Neural cell (in vitro differentiated cells): ENCODE data around the gene C22orf31.

Source experiments
- EP300 ChIP-seq: fragments of 450-650 bp; conservative IDR thresholded peaks from 2 replicates; pipeline ENCODE4 v1.6.1; 2014; ENCODE audit warnings: antibody characterized with exemption, mild to moderate bottlenecking, moderate library complexity; ENCODE audit not compliant: poor library complexity, severe bottlenecking
- EZH2 ChIP-seq: fragments of 200-600, 300-800 bp; shearing (Covaris generic), sonication (generic); IDR thresholded peaks from 2 replicates; pipeline ENCODE4 v1.6.1; 2014; ENCODE audit warnings: antibody characterized with exemption, low read length, borderline replicate concordance, mild to moderate bottlenecking; ENCODE audit not compliant: insufficient read depth, poor library complexity, severe bottlenecking
- MXI1 ChIP-seq: fragments of 450-650 bp; conservative IDR thresholded peaks from 2 replicates; pipeline ENCODE4 v1.6.1; 2014; ENCODE audit warnings: antibody characterized with exemption, mild to moderate bottlenecking; ENCODE audit not compliant: poor library complexity, severe bottlenecking
- POLR2AphosphoS5 ChIP-seq: IDR thresholded peaks from 2 replicates; pipeline ENCODE4 v1.6.1; 2012
- RAD21 ChIP-seq: fragments of 450-650 bp; conservative IDR thresholded peaks from 2 replicates; pipeline ENCODE4 v1.6.1; 2014; ENCODE audit warnings: antibody characterized with exemption, mild to moderate bottlenecking, moderate library complexity
- TF ChIP-seq, protein P1 (sequence below): fragments of 450-650 bp; IDR thresholded peaks from 2 replicates; pipeline ENCODE4 v1.5.1; 2014; ENCODE audit warnings: antibody characterized with exemption, mild to moderate bottlenecking, moderate library complexity; ENCODE audit not compliant: poor library complexity, severe bottlenecking

DNA sequence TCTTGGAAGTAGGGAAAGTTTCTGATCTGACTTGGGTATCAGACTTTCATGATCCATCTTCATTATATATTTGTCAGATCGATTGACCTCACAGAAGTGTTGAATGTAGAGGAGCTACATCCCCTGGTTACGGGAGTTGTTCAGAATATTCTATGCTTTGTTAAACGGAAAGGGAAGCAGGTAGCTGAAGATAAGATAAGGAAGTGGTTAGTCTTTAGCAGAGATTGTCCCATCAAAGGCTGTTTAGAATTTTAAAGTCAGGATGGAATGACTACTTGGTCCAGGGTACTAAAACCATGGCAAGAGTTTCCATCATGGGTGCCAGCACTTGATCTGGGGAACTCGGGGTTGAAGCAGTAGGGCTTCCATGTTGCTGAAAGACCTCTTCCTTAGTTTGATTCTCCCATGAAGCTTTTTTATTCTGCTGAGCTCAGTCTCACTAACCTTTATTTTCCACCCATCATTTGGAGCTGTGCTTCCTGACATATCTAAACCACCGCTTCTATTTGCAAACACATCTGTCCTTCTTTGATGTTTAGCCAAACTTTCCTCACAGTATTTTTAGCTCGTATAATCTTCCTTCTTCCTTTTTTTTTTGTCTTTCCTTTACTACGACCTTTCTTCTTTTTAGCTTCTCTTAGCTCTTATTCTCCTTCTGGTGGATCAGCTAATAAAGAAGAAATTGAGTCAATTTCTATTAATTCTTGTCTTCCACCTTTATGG lies 4.0 kb upstream of the C22orf31 start:
- TF ChIP-seq, protein P1, sequence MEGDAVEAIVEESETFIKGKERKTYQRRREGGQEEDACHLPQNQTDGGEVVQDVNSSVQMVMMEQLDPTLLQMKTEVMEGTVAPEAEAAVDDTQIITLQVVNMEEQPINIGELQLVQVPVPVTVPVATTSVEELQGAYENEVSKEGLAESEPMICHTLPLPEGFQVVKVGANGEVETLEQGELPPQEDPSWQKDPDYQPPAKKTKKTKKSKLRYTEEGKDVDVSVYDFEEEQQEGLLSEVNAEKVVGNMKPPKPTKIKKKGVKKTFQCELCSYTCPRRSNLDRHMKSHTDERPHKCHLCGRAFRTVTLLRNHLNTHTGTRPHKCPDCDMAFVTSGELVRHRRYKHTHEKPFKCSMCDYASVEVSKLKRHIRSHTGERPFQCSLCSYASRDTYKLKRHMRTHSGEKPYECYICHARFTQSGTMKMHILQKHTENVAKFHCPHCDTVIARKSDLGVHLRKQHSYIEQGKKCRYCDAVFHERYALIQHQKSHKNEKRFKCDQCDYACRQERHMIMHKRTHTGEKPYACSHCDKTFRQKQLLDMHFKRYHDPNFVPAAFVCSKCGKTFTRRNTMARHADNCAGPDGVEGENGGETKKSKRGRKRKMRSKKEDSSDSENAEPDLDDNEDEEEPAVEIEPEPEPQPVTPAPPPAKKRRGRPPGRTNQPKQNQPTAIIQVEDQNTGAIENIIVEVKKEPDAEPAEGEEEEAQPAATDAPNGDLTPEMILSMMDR = no peak
- TF ChIP-seq MXI1 = no peak
- no peak for TF ChIP-seq POLR2AphosphoS5
- TF ChIP-seq RAD21 = no peak
- TF ChIP-seq EZH2 = no peak
- no peak for TF ChIP-seq EP300
